Duodenal mucosa (tissue), 2 donors: ENCODE results near the gene SIVA1.

Experiments
- H3K27ac ChIP-seq: one replicate; pipeline ENCODE4 v1.7.0; 2013; ENCODE audit warnings: low read depth, low read length
- H3K27me3 ChIP-seq, 2 donors: one replicate each; pipeline ENCODE4 v1.7.0; 2013; ENCODE audit warnings: low read length in 2 of 2, control low read depth in 1 of 2; ENCODE audit not compliant: insufficient read depth in 2 of 2, control insufficient read depth in 1 of 2
- H3K36me3 ChIP-seq, 2 donors: one replicate each; pipeline ENCODE4 v1.7.0; 2013; ENCODE audit warnings: low read length in 2 of 2, control low read depth in 1 of 2; ENCODE audit not compliant: insufficient read depth in 2 of 2, control insufficient read depth in 1 of 2
- H3K4me1 ChIP-seq, 2 donors: one replicate each; pipeline ENCODE4 v1.7.0; 2013; ENCODE audit warnings: low read length in 2 of 2, control low read depth in 1 of 2; ENCODE audit not compliant: insufficient read depth in 2 of 2, control insufficient read depth in 1 of 2
- H3K4me3 ChIP-seq, 2 donors: one replicate each; pipeline ENCODE4 v1.7.0; 2013; ENCODE audit warnings: low read length in 2 of 2, low read depth in 1 of 2
- H3K9ac ChIP-seq, 2 donors: one replicate each; pipeline ENCODE4 v1.7.0; 2013; ENCODE audit warnings: low read length in 2 of 2, low read depth in 1 of 2
- H3K9me3 ChIP-seq, 2 donors: one replicate each; pipeline ENCODE4 v1.7.0; 2013; ENCODE audit warnings: low read length in 2 of 2, control low read depth in 1 of 2; ENCODE audit not compliant: control insufficient read depth in 1 of 2

SIVA1 gene

DNA sequence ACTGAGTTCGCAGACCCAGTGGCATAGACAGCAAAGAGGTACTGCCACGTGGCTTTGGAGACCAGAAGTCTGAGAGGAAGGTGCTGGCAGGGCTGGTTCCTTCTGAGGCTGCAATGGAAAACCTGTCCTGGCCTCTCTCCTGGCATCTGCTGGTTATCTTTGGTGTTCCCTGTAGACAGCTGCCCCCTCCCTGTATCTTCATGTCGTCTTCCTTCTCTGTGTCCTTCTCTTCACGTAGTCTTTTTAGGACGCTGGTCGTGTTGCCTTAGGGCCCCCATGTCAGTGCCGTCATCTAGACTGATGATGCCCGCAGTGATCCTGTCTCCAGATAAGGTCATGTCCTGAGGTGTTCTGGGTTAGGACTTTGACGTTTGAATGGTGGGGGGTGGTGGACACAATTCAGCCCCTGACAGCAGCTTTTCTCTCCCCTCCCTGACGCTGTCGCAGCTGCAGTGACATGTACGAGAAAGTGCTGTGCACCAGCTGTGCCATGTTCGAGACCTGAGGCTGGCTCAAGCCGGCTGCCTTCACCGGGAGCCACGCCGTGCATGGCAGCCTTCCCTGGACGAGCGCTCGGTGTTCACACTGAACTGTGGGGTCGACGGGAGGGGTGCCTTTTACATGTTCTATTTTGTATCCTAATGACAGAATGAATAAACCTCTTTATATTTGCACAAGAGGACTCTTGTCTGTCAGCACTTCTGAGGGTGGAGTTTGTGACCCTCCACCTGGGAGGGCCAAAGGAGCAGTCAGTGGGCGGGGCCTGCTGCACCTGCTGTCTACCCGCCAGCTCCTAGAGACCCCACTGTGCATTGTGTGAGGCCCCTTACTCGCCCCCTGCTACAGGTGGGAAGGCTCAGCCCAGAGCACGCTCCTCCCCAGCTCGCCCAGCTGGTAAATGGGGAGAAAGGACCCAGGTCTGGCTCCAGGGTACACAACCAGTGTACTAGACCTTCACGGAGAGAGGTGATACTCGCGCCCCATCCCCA lies 6.3 kb downstream of the SIVA1 start:
- H3K36me3 ChIP-seq, result peaks cover 22 to 62% of the 10 kb centered on the region in 2 donors
- peaks cover 19 to 23% of the 10 kb centered on the region in 2 donors for H3K4me1 ChIP-seq
- no peak overlapping the region for H3K4me3 ChIP-seq
- no peaks in the 10 kb centered on the region for H3K27me3 ChIP-seq
- no peaks in the 10 kb centered on the region for H3K9me3 ChIP-seq
- H3K9ac ChIP-seq, result no peak overlapping the region
- no peak overlapping the region for H3K27ac ChIP-seq

DNA sequence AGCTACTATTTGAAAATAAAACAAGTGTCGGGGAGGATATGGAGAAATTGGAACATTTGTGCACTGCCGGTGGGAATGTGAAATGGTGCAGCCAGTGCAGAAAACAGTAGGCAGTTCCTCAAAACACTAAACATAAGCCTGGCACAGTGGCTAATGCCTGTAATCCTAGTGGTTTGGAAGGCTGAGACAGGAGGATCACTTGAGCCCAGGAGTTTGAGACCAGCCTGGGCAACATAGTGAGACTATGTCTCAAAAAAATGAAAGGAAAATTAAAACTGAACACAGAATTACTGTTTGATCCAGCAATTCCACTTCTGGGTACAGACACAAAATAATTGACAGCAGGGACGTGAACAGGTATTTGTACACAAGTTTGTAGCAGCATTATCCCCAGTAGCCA lies 12.6 kb downstream of the SIVA1 start:
- Histone ChIP-seq H3K4me1 (peaks cover 3 to 4% of the 10 kb centered on the region in 2 donors), H3K36me3 (peaks cover 3 to 15% of the 10 kb centered on the region in 2 donors), H3K9ac (no peak overlapping the region), H3K27ac (no peak overlapping the region), H3K27me3 (no peaks in the 10 kb centered on the region), H3K9me3 (no peaks in the 10 kb centered on the region), H3K4me3 (no peak overlapping the region)

DNA sequence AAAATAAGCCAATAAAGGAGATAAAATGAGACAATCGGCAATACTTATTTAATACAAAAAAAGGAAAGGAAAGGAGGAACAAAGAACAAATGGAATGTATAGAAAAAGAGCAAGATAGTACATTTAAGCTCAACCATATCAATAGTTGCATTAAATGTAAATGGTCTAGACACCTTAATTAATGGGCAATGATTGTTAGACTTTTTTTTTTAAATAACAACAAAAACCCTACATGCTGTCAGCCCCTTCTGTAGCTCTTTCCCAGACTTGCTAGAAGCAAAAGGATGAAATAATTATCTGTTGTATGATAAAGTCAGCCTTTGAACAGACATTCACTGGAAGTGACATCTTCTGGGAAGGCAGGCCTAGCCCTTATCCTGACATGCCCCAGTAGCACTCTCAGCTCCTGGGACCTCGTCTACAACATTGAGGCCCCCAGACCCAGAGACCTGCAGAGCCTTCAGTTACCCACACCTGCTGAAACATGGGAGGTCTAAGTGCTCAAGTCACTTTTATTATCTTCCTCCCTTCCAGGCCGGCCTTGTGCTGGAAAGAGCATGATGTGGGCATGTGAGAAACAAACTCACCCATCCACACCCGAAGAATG lies 13.4 kb downstream of the SIVA1 start:
- Histone ChIP-seq H3K9me3 (peaks cover 0 to 5% of the 10 kb centered on the region in 2 donors), H3K27me3 (no peaks in the 10 kb centered on the region), H3K4me1 (peaks cover 3 to 4% of the 10 kb centered on the region in 2 donors), H3K9ac (no peak overlapping the region), H3K27ac (no peak overlapping the region), H3K36me3 (peaks cover 6 to 16% of the 10 kb centered on the region in 2 donors), H3K4me3 (no peak overlapping the region)

DNA sequence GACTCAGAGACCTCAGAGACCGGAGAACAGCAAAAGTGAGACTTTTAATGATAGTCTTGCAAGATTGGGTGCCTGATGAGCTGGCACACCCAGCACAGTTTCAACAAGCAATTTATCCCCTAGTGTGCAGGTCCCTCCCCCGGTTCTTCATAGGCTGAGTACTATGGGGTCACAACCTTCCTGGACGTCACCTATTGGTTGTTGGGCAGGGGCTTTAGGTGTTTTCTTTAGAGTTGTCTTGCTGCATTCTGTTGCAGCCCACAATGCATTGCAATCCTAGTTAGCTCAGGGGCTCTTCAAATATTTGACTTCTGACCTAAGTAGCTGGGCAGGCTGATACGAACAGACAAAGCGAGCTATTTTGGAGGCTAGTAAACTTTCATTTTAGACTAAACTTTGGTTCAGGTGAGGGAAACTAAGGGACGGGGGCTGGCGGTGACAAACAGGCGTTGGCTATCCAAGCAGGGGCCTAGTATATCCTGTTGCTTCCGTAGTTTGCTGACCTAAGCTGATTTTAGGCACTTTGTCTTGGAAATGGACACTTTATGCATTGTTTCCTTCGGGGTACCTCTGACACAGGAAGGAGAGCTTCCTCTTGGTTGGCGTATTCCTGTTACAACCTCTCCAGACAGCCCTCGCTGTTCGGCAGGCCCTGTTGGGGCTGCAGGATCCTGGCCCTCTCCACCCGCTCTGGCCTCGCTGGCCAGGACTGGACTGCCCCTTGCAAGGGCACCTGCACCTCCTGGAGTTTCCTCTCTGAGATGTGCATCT lies 14.1 kb downstream of the SIVA1 start:
- no peak overlapping the region for H3K9ac ChIP-seq
- H3K27ac ChIP-seq, result no peak overlapping the region
- peaks cover 0 to 5% of the 10 kb centered on the region in 2 donors for H3K9me3 ChIP-seq
- no peak overlapping the region for H3K4me3 ChIP-seq
- H3K4me1 ChIP-seq, result peaks cover 3 to 4% of the 10 kb centered on the region in 2 donors
- H3K27me3 ChIP-seq, result no peaks in the 10 kb centered on the region
- H3K36me3 ChIP-seq, result peaks cover 13 to 20% of the 10 kb centered on the region in 2 donors

DNA sequence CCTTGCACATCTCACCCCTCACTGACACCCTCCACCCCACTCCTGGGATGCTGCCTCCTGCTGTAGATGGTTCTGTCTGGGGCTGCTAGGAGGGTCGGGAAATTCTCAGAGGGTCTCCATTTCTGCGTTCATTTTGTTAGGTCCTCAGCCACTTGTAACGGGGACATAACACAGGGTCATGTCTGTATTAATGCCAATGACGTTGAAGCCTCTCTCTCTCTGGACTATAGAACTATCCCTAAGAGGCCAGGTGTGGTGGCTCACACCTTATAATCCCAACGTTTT lies 14.6 kb downstream of the SIVA1 start:
- no peaks in the 10 kb centered on the region for H3K27me3 ChIP-seq
- H3K4me1 ChIP-seq, result peaks cover 3 to 4% of the 10 kb centered on the region in 2 donors
- no peak overlapping the region for H3K9ac ChIP-seq
- H3K9me3 ChIP-seq, result peaks cover 0 to 5% of the 10 kb centered on the region in 2 donors
- H3K27ac ChIP-seq, result no peak overlapping the region
- H3K36me3 ChIP-seq, result peaks cover 14 to 25% of the 10 kb centered on the region in 2 donors
- H3K4me3 ChIP-seq, result no peak overlapping the region

DNA sequence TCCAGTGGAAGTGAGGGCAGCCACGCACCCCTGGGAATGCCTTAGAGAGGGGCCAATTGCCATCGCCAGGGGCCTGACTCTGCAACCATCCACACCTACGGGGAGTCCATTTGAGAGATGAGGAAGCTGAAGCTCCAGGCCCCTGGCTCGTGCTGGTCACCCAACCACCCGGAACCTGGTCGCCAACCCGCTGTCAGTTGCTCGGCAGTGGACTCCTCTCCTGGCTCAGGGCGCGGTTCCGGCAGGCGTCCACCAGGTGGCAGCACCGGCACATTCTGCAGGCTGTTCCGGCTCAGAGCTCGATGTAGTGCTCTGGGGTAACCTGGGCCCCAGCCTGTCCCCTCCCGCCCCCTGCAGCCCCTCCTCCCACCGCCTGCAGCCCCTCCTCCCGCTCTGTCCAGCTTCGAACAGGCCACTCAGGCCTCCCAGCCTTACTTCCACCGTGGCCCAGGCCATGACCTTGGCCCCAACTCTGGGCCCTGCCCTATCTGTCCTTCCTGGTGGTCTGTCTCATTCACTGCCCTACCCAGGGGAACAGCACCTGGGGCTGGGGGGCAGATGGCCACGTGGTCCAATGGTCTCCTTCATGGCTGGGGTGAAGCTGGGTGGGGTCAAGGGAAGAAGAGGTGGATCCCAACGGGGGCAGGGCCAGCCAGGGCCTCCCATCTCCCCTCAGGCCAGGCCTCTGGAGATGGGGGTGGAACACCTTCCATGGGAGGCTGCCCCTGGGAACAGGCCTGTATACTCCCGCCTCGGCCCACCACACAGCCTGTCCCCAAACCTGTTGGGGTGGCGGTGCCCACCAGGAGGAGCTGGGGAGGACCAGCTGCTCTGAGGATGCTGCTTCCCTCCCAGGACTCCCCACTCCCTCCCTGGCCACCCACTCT lies 15.7 kb downstream of the SIVA1 start:
- Histone ChIP-seq H3K4me3 (no peak overlapping the region), H3K9ac (no peak overlapping the region), H3K9me3 (peaks cover 0 to 5% of the 10 kb centered on the region in 2 donors), H3K27me3 (no peaks in the 10 kb centered on the region), H3K4me1 (peaks cover 3 to 4% of the 10 kb centered on the region in 2 donors), H3K36me3 (peaks cover 20 to 33% of the 10 kb centered on the region in 2 donors), H3K27ac (no peak overlapping the region)

DNA sequence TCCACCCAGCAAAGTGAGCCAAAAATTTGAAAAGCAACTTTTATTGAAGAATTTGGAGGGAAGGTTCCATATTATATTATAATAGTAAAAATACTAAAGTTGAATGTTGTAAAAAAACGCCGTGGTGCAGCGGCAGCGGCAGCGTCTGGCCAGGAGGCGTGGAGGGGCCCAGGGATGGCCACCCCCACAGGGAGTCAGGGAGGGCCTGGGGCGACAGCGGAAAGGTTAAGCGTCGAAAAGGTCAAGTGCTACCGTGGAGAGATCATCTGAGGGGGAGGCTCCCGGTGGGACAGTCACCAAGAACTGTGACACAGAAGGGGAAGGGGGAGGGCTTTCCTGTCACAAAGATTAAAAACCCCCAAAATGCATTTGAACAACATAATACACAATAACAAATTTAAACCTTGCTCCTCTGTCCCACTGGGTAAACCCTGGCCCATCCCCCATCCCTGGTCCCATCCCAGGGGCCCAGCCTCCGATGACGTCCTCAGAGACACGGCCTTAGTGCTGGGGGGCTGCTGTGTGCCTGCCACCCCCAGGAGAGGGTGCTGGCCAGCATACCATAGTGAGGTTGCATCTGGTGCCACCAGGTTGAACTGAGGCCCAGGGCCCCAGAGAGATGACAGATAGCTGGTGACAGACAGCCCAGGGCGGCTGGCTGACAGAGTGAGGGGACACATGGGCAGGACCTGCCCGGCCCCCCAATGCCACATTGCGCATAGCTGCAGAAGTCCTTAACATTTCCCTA lies 16.6 kb downstream of the SIVA1 start:
- no peak overlapping the region for H3K27ac ChIP-seq
- peaks cover 3 to 4% of the 10 kb centered on the region in 2 donors for H3K4me1 ChIP-seq
- H3K4me3 ChIP-seq, result no peak overlapping the region
- H3K27me3 ChIP-seq, result no peaks in the 10 kb centered on the region
- peaks cover 0 to 5% of the 10 kb centered on the region in 2 donors for H3K9me3 ChIP-seq
- H3K9ac ChIP-seq, result no peak overlapping the region
- peaks cover 20 to 39% of the 10 kb centered on the region in 2 donors for H3K36me3 ChIP-seq

DNA sequence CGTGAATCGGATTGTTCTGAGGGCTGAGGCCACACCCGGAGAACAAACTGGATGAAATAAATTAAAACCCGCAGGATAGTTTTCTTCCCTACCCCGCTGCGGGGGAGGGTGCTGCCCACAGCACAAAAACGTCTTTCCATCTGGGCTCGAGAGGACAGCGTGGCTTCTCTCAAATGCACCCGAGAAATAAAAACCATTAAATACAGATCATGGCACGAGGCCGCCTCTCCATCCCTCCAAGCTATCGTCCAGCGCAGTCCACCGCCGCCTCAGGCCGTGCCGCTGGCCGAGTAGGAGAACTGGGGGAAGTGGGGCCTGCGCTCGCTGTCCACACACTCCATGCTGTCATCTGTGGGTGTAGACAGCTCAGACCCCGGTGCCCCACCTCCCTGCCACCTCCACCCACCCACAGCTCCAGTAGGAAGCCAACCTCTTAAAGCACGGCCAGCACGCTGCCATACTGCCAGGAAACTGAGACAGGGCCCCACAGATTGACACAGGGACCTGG lies 17.2 kb downstream of the SIVA1 start:
- H3K36me3 ChIP-seq, result peaks cover 21 to 43% of the 10 kb centered on the region in 2 donors
- H3K27ac ChIP-seq, result no peak overlapping the region
- H3K9me3 ChIP-seq, result peaks cover 0 to 5% of the 10 kb centered on the region in 2 donors
- no peak overlapping the region for H3K4me3 ChIP-seq
- no peak overlapping the region for H3K9ac ChIP-seq
- H3K27me3 ChIP-seq, result no peaks in the 10 kb centered on the region
- peaks cover 3 to 4% of the 10 kb centered on the region in 2 donors for H3K4me1 ChIP-seq

DNA sequence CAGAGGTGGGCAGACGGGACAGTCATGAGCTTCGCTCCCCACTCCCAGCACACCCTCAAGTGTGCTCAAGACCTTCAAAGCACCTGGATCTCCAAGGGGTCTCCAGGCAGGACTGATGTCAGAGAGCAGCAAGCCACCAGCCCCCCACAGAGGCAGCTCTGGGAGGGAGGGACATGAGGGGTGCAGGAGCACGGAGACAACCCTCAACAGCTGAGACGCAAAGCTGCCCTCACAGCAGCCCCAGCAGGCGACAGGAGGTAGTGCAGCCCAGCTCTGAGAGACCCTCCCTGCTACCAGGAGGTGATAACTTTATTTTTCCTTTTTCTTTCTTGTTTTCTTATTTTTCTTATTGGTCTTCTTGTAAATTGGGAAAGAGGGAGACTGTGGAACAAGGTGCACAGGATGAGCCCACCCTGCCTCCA lies 17.9 kb downstream of the SIVA1 start:
- H3K36me3 ChIP-seq, result peaks cover 22 to 46% of the 10 kb centered on the region in 2 donors

More for the DNA sequence above, 17.9 kb downstream of the SIVA1 start:
- Histone ChIP-seq H3K9ac (no peak overlapping the region), H3K4me3 (no peak overlapping the region), H3K4me1 (peaks cover 3 to 4% of the 10 kb centered on the region in 2 donors), H3K27ac (no peak overlapping the region), H3K9me3 (peaks cover 0 to 5% of the 10 kb centered on the region in 2 donors), H3K27me3 (no peaks in the 10 kb centered on the region)
